Vagina (tissue), 2 donors: Measurements from ENCODE around the gene UGT1A6. TPM values are rescaled to one million over a fixed set of nuclear protein-coding genes. Genes with fewer than 3 reads are reported as not detected.
A peak's percentile ranks its signal among the peaks of the same experiment; 100 is the strongest.

Source experiments
- DNase-seq, 2 donors: peaks; one replicate each; pipeline ENCODE4 v3.0.0-alpha.2; 2017; ENCODE audit errors: extremely low spot score in 2 of 2
- H3K27ac ChIP-seq: fragments of 200-600 bp; sonication (generic); one replicate; pipeline ENCODE4 v1.5.1; 2019
- H3K27me3 ChIP-seq: fragments of 200-600 bp; sonication (generic); one replicate; pipeline ENCODE4 v1.5.1; 2019
- H3K36me3 ChIP-seq, 2 donors: fragments of 200-600 bp; sonication (generic); one replicate each; pipeline ENCODE4 v1.5.1; 2017 to 2019
- H3K4me1 ChIP-seq: fragments of 200-600 bp; sonication (generic); one replicate; pipeline ENCODE4 v1.5.1; 2019
- H3K4me3 ChIP-seq, 2 donors: fragments of 200-600 bp; sonication (generic); 1 replicate in 1 of 2; 2 replicates in 1 of 2; pipeline ENCODE4 v1.5.1; 2016 to 2019
- H3K9me3 ChIP-seq: fragments of 200-600 bp; sonication (generic); one replicate; pipeline ENCODE4 v1.5.1; 2019
- CTCF ChIP-seq, 3 experiments: fragments of 450-650 bp in 2 of 3; fragments of 200-600 bp in 1 of 3; sonication (generic) in 1 of 3; IDR thresholded peaks; one replicate each; pipeline ENCODE4 v1.5.1; 2017 to 2019; ENCODE audit warnings: antibody characterized with exemption in 3 of 3, mild to moderate bottlenecking in 2 of 3, moderate library complexity in 2 of 3
- POLR2A ChIP-seq, 2 donors: fragments of 450-650 bp; IDR thresholded peaks; one replicate each; pipeline ENCODE4 v1.6.1; 2017; ENCODE audit warnings: antibody characterized with exemption in 2 of 2, mild to moderate bottlenecking in 2 of 2, moderate library complexity in 2 of 2
- POLR2AphosphoS5 ChIP-seq, 2 donors: sonication (generic); formaldehyde crosslinking; IDR thresholded peaks; one replicate each; pipeline ENCODE4 v1.9.0; 2017; ENCODE audit warnings: antibody characterized with exemption in 2 of 2, mild to moderate bottlenecking in 2 of 2, low read depth in 1 of 2; ENCODE audit not compliant: insufficient read depth in 1 of 2
- intact Hi-C: fragments of 100-400 bp; cut with DNase I; formaldehyde crosslinking; loops from one replicate; pipeline ENCODE4 v1.15.1; 2023
- total RNA-seq: library from RNA; depleted of rRNA; stranded (reverse); fragments of >200 nt; gene quantifications from one replicate; pipeline ENCODE4 v1.2.3, GENCODE V29; 2016

UGT1A6 gene
- total RNA-seq, 1 donor from 2014 or later = 14.0 TPM

GRCh38 chr2:233796254-233796653 is 103.6 kb downstream of the UGT1A6 start:
- no peak overlapping the region for H3K27ac ChIP-seq
- no peaks in the 10 kb centered on the region for H3K9me3 ChIP-seq
- H3K27me3 ChIP-seq = no peaks in the 10 kb centered on the region
- DNase-seq = no peak
- no peaks in the 10 kb centered on the region for H3K36me3 ChIP-seq
- no peaks in the 10 kb centered on the region for H3K4me1 ChIP-seq
- intact Hi-C loops = no loop called here
- TF ChIP-seq CTCF (IDR thresholded peaks at IDR 0.05) = no peak
- no peak for TF ChIP-seq POLR2AphosphoS5 (IDR thresholded peaks at IDR 0.05; ENCODE audit: insufficient read depth in 1 of 2, low read depth in 1 of 2)
- no peak for TF ChIP-seq POLR2A (IDR thresholded peaks at IDR 0.05)
- no peak overlapping the region for H3K4me3 ChIP-seq

GRCh38 chr2:233798335-233799086 is 105.8 kb downstream of the UGT1A6 start:
- intact Hi-C loops = no loop called here
- H3K4me1 ChIP-seq = no peaks in the 10 kb centered on the region
- no peaks in the 10 kb centered on the region for H3K27me3 ChIP-seq
- no peaks in the 10 kb centered on the region for H3K36me3 ChIP-seq
- DNase-seq = peak in 1 of 2 donors; percentile 89
- no peak overlapping the region for H3K27ac ChIP-seq
- no peaks in the 10 kb centered on the region for H3K9me3 ChIP-seq
- H3K4me3 ChIP-seq = no peak overlapping the region
- no peak for TF ChIP-seq CTCF (IDR thresholded peaks at IDR 0.05)
- TF ChIP-seq POLR2AphosphoS5 (IDR thresholded peaks at IDR 0.05; ENCODE audit: insufficient read depth in 1 of 2, low read depth in 1 of 2) = no peak
- TF ChIP-seq POLR2A (IDR thresholded peaks at IDR 0.05) = no peak

GRCh38 chr2:233799087-233799665 is 106.5 kb downstream of the UGT1A6 start:
- Histone ChIP-seq H3K4me3 (no peak overlapping the region), H3K27me3 (no peaks in the 10 kb centered on the region), H3K4me1 (no peaks in the 10 kb centered on the region), H3K36me3 (no peaks in the 10 kb centered on the region), H3K27ac (no peak overlapping the region), H3K9me3 (no peaks in the 10 kb centered on the region)
- no peak for DNase-seq
- TF ChIP-seq POLR2A (IDR thresholded peaks at IDR 0.05) (no peak), POLR2AphosphoS5 (IDR thresholded peaks at IDR 0.05; ENCODE audit: insufficient read depth in 1 of 2, low read depth in 1 of 2) (no peak)
- intact Hi-C loops = no loop called here

- TF ChIP-seq CTCF (IDR thresholded peaks at IDR 0.05) (no peak), POLR2A (IDR thresholded peaks at IDR 0.05) (no peak), POLR2AphosphoS5 (IDR thresholded peaks at IDR 0.05; ENCODE audit: insufficient read depth in 1 of 2, low read depth in 1 of 2) (no peak)
- Histone ChIP-seq H3K9me3 (no peaks in the 10 kb centered on the region), H3K4me1 (no peaks in the 10 kb centered on the region), H3K27me3 (no peaks in the 10 kb centered on the region), H3K4me3 (no peak overlapping the region), H3K36me3 (no peaks in the 10 kb centered on the region), H3K27ac (no peak overlapping the region)
- intact Hi-C loops = no loop called here
- peak in 1 of 2 donors; percentile 49 for DNase-seq
Observed at GRCh38 chr2:233799716-233800115, 107.0 kb downstream of the UGT1A6 start.

GRCh38 chr2:233800208-233800607 is 107.5 kb downstream of the UGT1A6 start:
- DNase-seq = no peak
- Histone ChIP-seq H3K4me1 (no peaks in the 10 kb centered on the region), H3K4me3 (no peak overlapping the region), H3K27ac (no peak overlapping the region), H3K36me3 (no peaks in the 10 kb centered on the region), H3K9me3 (no peaks in the 10 kb centered on the region), H3K27me3 (no peaks in the 10 kb centered on the region)
- intact Hi-C loops = no loop called here
- TF ChIP-seq POLR2AphosphoS5 (IDR thresholded peaks at IDR 0.05; ENCODE audit: insufficient read depth in 1 of 2, low read depth in 1 of 2) (no peak), CTCF (IDR thresholded peaks at IDR 0.05) (no peak), POLR2A (IDR thresholded peaks at IDR 0.05) (no peak)
